Stimulated activated memory B cell treated with anti-CD40 and anti-IgM and Interleukin-4, amounts not matched to agents 10 μg/mL and 1 μg/mL and 100 μg/mL, for 72 hours (primary cell): ENCODE data around the gene LCOR.

Source experiments
- ATAC-seq: fragments of 150-1000 bp; cut with Tn5 transposase; 2 replicates; pipeline ENCODE4 v1.10.0; 2021
- H3K27ac Mint-ChIP-seq: one replicate; pipeline ENCODE4 v1.8.0; 2022; ENCODE audit warnings: mild to moderate bottlenecking, mixed read lengths
- H3K27me3 Mint-ChIP-seq: one replicate; pipeline ENCODE4 v1.8.0; 2022; ENCODE audit warnings: mixed read lengths
- H3K36me3 Mint-ChIP-seq: one replicate; pipeline ENCODE4 v1.8.0; 2022; ENCODE audit warnings: mixed read lengths
- H3K4me1 Mint-ChIP-seq: one replicate; pipeline ENCODE4 v1.8.0; 2022; ENCODE audit warnings: mixed read lengths
- H3K4me3 Mint-ChIP-seq: one replicate; pipeline ENCODE4 v1.8.0; 2022; ENCODE audit warnings: mild to moderate bottlenecking, moderate library complexity, mixed read lengths
- H3K9me3 Mint-ChIP-seq: one replicate; pipeline ENCODE4 v1.8.0; 2022; ENCODE audit warnings: mixed read lengths

The LCOR gene

GRCh38 chr10:96895662-96896424 is 63.7 kb downstream of the LCOR start:
- H3K27me3 Mint-ChIP-seq: no peaks in the 10 kb centered on the region

GRCh38 chr10:96896884-96897589 is 64.9 kb downstream of the LCOR start:
- Mint-ChIP-seq H3K27ac (peak overlapping the region; percentile 69), H3K36me3 (peaks cover 37% of the 10 kb centered on the region), H3K4me1 (peaks cover 61% of the 10 kb centered on the region), H3K27me3 (no peaks in the 10 kb centered on the region), H3K9me3 (peaks cover 4% of the 10 kb centered on the region), H3K4me3 (no peak overlapping the region)
- ATAC-seq: no peak

More at GRCh38 chr10:96895662-96896424, 63.7 kb downstream of the LCOR start:
- H3K27ac Mint-ChIP-seq: no peak overlapping the region
- peaks cover 7% of the 10 kb centered on the region for H3K9me3 Mint-ChIP-seq
- H3K4me1 Mint-ChIP-seq: peaks cover 56% of the 10 kb centered on the region
- ATAC-seq: no peak
- peaks cover 40% of the 10 kb centered on the region for H3K36me3 Mint-ChIP-seq
- no peak overlapping the region for H3K4me3 Mint-ChIP-seq

GRCh38 chr10:96902117-96902516 is 70.0 kb downstream of the LCOR start:
- Mint-ChIP-seq H3K27me3 (no peaks in the 10 kb centered on the region), H3K27ac (no peak overlapping the region)

GRCh38 chr10:96902731-96903358 is 70.7 kb downstream of the LCOR start:
- no peaks in the 10 kb centered on the region for H3K27me3 Mint-ChIP-seq
- H3K9me3 Mint-ChIP-seq: peaks cover 3% of the 10 kb centered on the region
- peak overlapping the region; percentile 44 for H3K27ac Mint-ChIP-seq
- H3K36me3 Mint-ChIP-seq: peaks cover 17% of the 10 kb centered on the region
- no peak for ATAC-seq
- no peak overlapping the region for H3K4me3 Mint-ChIP-seq
- H3K4me1 Mint-ChIP-seq: peaks cover 54% of the 10 kb centered on the region

More at GRCh38 chr10:96902117-96902516, 70.0 kb downstream of the LCOR start:
- peaks cover 61% of the 10 kb centered on the region for H3K4me1 Mint-ChIP-seq
- H3K36me3 Mint-ChIP-seq: peaks cover 11% of the 10 kb centered on the region
- ATAC-seq: no peak
- H3K4me3 Mint-ChIP-seq: peak overlapping the region; percentile 18
- peaks cover 3% of the 10 kb centered on the region for H3K9me3 Mint-ChIP-seq

- ATAC-seq: no peak
- H3K36me3 Mint-ChIP-seq: peaks cover 35% of the 10 kb centered on the region
- H3K27ac Mint-ChIP-seq: peak overlapping the region; percentile 44
- no peak overlapping the region for H3K4me3 Mint-ChIP-seq
- H3K4me1 Mint-ChIP-seq: peaks cover 48% of the 10 kb centered on the region
- H3K9me3 Mint-ChIP-seq: peaks cover 3% of the 10 kb centered on the region
- H3K27me3 Mint-ChIP-seq: no peaks in the 10 kb centered on the region
Measured at GRCh38 chr10:96904648-96905047, 72.5 kb downstream of the LCOR start.

GRCh38 chr10:96906864-96907263 is 74.8 kb downstream of the LCOR start:
- H3K36me3 Mint-ChIP-seq: peaks cover 32% of the 10 kb centered on the region
- no peaks in the 10 kb centered on the region for H3K9me3 Mint-ChIP-seq
- H3K27ac Mint-ChIP-seq: no peak overlapping the region
- peaks cover 50% of the 10 kb centered on the region for H3K4me1 Mint-ChIP-seq
- H3K27me3 Mint-ChIP-seq: no peaks in the 10 kb centered on the region
- H3K4me3 Mint-ChIP-seq: no peak overlapping the region
- ATAC-seq: no peak

GRCh38 chr10:96910488-96911395 is 78.6 kb downstream of the LCOR start:
- H3K36me3 Mint-ChIP-seq: peaks cover 57% of the 10 kb centered on the region
- no peaks in the 10 kb centered on the region for H3K9me3 Mint-ChIP-seq
- peak; percentile 51 for ATAC-seq
- no peak overlapping the region for H3K4me3 Mint-ChIP-seq
- H3K27ac Mint-ChIP-seq: no peak overlapping the region
- peaks cover 29% of the 10 kb centered on the region for H3K4me1 Mint-ChIP-seq
- no peaks in the 10 kb centered on the region for H3K27me3 Mint-ChIP-seq

- peaks cover 60% of the 10 kb centered on the region for H3K36me3 Mint-ChIP-seq
- H3K27ac Mint-ChIP-seq: no peak overlapping the region
- no peak for ATAC-seq
- H3K4me1 Mint-ChIP-seq: peaks cover 32% of the 10 kb centered on the region
- H3K27me3 Mint-ChIP-seq: no peaks in the 10 kb centered on the region
- H3K9me3 Mint-ChIP-seq: no peaks in the 10 kb centered on the region
- no peak overlapping the region for H3K4me3 Mint-ChIP-seq
Measured at GRCh38 chr10:96912405-96912804, 80.3 kb downstream of the LCOR start.

- H3K27me3 Mint-ChIP-seq: no peaks in the 10 kb centered on the region
- no peak overlapping the region for H3K4me3 Mint-ChIP-seq
- H3K27ac Mint-ChIP-seq: no peak overlapping the region
- peaks cover 44% of the 10 kb centered on the region for H3K4me1 Mint-ChIP-seq
- H3K9me3 Mint-ChIP-seq: no peaks in the 10 kb centered on the region
- no peak for ATAC-seq
- H3K36me3 Mint-ChIP-seq: peaks cover 57% of the 10 kb centered on the region
Measured at GRCh38 chr10:96913906-96914305, 81.8 kb downstream of the LCOR start.

- peaks cover 46% of the 10 kb centered on the region for H3K36me3 Mint-ChIP-seq
Measured at GRCh38 chr10:96917628-96918027, 85.5 kb downstream of the LCOR start.

GRCh38 chr10:96918214-96919002 is 86.3 kb downstream of the LCOR start:
- no peak for ATAC-seq
- Mint-ChIP-seq H3K27me3 (no peaks in the 10 kb centered on the region), H3K9me3 (peaks cover 2% of the 10 kb centered on the region), H3K4me3 (no peak overlapping the region), H3K4me1 (peaks cover 43% of the 10 kb centered on the region), H3K27ac (peak overlapping the region; percentile 15), H3K36me3 (peaks cover 38% of the 10 kb centered on the region)

More at GRCh38 chr10:96917628-96918027, 85.5 kb downstream of the LCOR start:
- peaks cover 2% of the 10 kb centered on the region for H3K9me3 Mint-ChIP-seq
- ATAC-seq: no peak
- H3K27me3 Mint-ChIP-seq: no peaks in the 10 kb centered on the region
- H3K27ac Mint-ChIP-seq: no peak overlapping the region
- no peak overlapping the region for H3K4me3 Mint-ChIP-seq
- H3K4me1 Mint-ChIP-seq: peaks cover 43% of the 10 kb centered on the region

GRCh38 chr10:96919785-96920430 is 87.8 kb downstream of the LCOR start:
- Mint-ChIP-seq H3K36me3 (peaks cover 35% of the 10 kb centered on the region), H3K4me1 (peaks cover 45% of the 10 kb centered on the region), H3K4me3 (no peak overlapping the region), H3K27ac (peak overlapping the region; percentile 40), H3K27me3 (no peaks in the 10 kb centered on the region), H3K9me3 (peaks cover 2% of the 10 kb centered on the region)
- no peak for ATAC-seq

GRCh38 chr10:96921655-96922054 is 89.6 kb downstream of the LCOR start:
- Mint-ChIP-seq H3K36me3 (peaks cover 29% of the 10 kb centered on the region), H3K9me3 (peaks cover 2% of the 10 kb centered on the region), H3K27me3 (no peaks in the 10 kb centered on the region), H3K4me1 (peaks cover 45% of the 10 kb centered on the region), H3K4me3 (no peak overlapping the region), H3K27ac (no peak overlapping the region)
- no peak for ATAC-seq
